GM19240 (cell line): ENCODE data around the gene STAU1.

Experiments
- DNase-seq: peaks from one replicate; pipeline ENCODE4 v3.0.0; 2011; ENCODE audit warnings: low spot score; ENCODE audit not compliant: insufficient read length

The STAU1 gene

DNA sequence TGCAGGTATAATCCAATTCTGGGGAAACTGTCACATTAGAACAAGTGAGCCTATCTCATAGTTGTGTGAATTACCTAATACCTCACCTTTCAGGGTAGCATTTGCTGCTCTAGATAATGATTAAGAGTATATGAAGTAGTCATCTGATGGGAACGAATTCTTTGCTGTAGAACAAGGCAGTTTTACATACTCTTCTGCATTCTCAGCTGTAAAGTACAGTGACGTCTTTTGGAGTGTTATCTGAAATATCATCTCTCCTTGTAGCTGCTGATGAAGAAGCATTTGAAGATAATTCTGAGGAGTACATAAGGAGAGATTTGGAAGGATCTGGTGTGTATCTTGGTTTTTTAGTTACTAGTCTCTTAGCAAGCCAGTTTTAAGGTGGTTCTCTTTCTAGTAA is 113.6 kb downstream of the STAU1 start:
- no peak for DNase-seq
